Gastroesophageal sphincter (tissue), 4 donors: ENCODE measurements around the gene CTNNA1. TPM values are rescaled to one million over a fixed set of nuclear protein-coding genes. Genes with fewer than 3 reads are reported as not detected.

Experiments used
- ATAC-seq: fragments of 150-250 bp; one replicate; pipeline ENCODE4 v1.9.1; 2016; ENCODE audit warnings: mild to moderate bottlenecking, moderate library complexity
- H3K27ac ChIP-seq, 4 donors: fragments of 200-600 bp; sonication (generic) in 3 of 4; 1 replicate in 3 of 4; 2 replicates in 1 of 4; pipeline ENCODE4 v1.5.1; 2016 to 2019
- H3K27me3 ChIP-seq: fragments of 200-600 bp; sonication (generic); one replicate; pipeline ENCODE4 v1.5.1; 2019
- H3K36me3 ChIP-seq, 2 donors: fragments of 200-600 bp; sonication (generic); one replicate each; pipeline ENCODE4 v1.5.1; 2019; ENCODE audit warnings: control low read depth in 1 of 2
- H3K4me1 ChIP-seq, 3 donors: fragments of 200-600 bp; sonication (generic); 1 replicate in 2 of 3; 2 replicates in 1 of 3; pipeline ENCODE4 v1.5.1; 2016 to 2019; ENCODE audit warnings: control low read depth in 2 of 3
- H3K4me3 ChIP-seq, 2 donors: fragments of 200-600 bp; sonication (generic); one replicate each; pipeline ENCODE4 v1.5.1; 2019; ENCODE audit warnings: mild to moderate bottlenecking in 1 of 2, moderate library complexity in 1 of 2
- H3K9me3 ChIP-seq, 3 donors: fragments of 200-600 bp; sonication (generic); one replicate each; pipeline ENCODE4 v1.5.1; 2017 to 2019; ENCODE audit warnings: control low read depth in 2 of 3
- EP300 ChIP-seq: sonication (generic); formaldehyde crosslinking; IDR thresholded peaks from one replicate; pipeline ENCODE4 v1.6.1; 2017; ENCODE audit warnings: antibody characterized with exemption, mild to moderate bottlenecking
- POLR2A ChIP-seq, 2 donors: fragments of 450-650 bp; IDR thresholded peaks; one replicate each; pipeline ENCODE4 v1.6.1; 2017; ENCODE audit warnings: antibody characterized with exemption in 2 of 2, mild to moderate bottlenecking in 2 of 2, moderate library complexity in 1 of 2
- POLR2AphosphoS5 ChIP-seq: sonication (generic); formaldehyde crosslinking; IDR thresholded peaks from one replicate; pipeline ENCODE4 v1.6.1; 2017; ENCODE audit warnings: antibody characterized with exemption
- WGBS, 2 donors: methylation state at CpG; one replicate each; pipeline ENCODE4 v1.1.5; 2018; ENCODE audit warnings: low coverage in 1 of 2; 5-methylcytosine and 5-hydroxymethylcytosine counted together
- total RNA-seq, 4 donors: library from RNA; depleted of rRNA; stranded (reverse); fragments of >200 nt; gene quantifications; one replicate each; pipeline ENCODE4 v1.1.0, GENCODE V29; 2016
- TF ChIP-seq, protein P1 (sequence below), 4 experiments: fragments of 200-600 bp in 2 of 4; fragments of 450-650 bp in 2 of 4; sonication (generic) in 1 of 4; IDR thresholded peaks; one replicate each; pipeline ENCODE4 v1.5.1; 2017 to 2019; ENCODE audit warnings: antibody characterized with exemption in 4 of 4, mild to moderate bottlenecking in 2 of 4, moderate library complexity in 2 of 4

CTNNA1 gene
- total RNA-seq, 4 donors from 2014 or later: 289 to 425 (median 365) TPM

DNA sequence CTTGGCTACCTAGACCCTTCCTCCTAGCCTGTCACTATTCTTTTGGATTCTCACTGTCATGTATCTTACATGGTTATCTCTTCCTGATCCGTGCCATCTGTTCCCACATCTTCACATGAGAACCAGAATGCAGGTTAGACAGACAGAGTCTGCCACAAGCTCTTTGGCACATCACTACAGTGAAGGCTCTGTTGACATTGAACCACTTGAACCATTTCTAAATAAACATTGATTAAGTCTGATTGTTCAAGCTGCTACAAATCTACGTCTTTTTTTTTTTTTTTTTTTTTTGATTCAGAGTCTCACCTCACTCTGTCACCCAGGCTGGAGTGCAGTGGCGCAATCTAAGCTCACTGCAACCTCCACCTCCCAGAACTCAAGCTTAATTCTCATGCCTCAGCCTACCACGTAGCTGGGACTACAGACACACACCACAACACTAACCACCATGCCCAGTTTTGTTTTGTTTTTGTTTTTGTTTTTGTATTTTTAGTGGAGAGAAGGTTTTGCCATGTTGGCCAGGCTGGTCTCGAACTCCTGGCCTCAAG, 207.0 kb downstream of the CTNNA1 start:
- peaks cover 0 to 33% (median 4%) of the 10 kb centered on the region in 3 donors for H3K4me1 ChIP-seq
- H3K36me3 ChIP-seq: no peaks in the 10 kb centered on the region
- no peak overlapping the region for H3K4me3 ChIP-seq
- TF ChIP-seq, protein P1, sequence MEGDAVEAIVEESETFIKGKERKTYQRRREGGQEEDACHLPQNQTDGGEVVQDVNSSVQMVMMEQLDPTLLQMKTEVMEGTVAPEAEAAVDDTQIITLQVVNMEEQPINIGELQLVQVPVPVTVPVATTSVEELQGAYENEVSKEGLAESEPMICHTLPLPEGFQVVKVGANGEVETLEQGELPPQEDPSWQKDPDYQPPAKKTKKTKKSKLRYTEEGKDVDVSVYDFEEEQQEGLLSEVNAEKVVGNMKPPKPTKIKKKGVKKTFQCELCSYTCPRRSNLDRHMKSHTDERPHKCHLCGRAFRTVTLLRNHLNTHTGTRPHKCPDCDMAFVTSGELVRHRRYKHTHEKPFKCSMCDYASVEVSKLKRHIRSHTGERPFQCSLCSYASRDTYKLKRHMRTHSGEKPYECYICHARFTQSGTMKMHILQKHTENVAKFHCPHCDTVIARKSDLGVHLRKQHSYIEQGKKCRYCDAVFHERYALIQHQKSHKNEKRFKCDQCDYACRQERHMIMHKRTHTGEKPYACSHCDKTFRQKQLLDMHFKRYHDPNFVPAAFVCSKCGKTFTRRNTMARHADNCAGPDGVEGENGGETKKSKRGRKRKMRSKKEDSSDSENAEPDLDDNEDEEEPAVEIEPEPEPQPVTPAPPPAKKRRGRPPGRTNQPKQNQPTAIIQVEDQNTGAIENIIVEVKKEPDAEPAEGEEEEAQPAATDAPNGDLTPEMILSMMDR (IDR thresholded peaks at IDR 0.05): no peak
- TF ChIP-seq EP300: no peak
- no peak for TF ChIP-seq POLR2AphosphoS5
- TF ChIP-seq POLR2A (IDR thresholded peaks at IDR 0.05): no peak
- no peaks in the 10 kb centered on the region for H3K27me3 ChIP-seq
- ATAC-seq: no peak
- 77 to 93% methylated on average over 2 to 4 of the region's 5 CpGs for WGBS, 2 donors
- no peaks in the 10 kb centered on the region for H3K9me3 ChIP-seq
- no peak overlapping the region for H3K27ac ChIP-seq

DNA sequence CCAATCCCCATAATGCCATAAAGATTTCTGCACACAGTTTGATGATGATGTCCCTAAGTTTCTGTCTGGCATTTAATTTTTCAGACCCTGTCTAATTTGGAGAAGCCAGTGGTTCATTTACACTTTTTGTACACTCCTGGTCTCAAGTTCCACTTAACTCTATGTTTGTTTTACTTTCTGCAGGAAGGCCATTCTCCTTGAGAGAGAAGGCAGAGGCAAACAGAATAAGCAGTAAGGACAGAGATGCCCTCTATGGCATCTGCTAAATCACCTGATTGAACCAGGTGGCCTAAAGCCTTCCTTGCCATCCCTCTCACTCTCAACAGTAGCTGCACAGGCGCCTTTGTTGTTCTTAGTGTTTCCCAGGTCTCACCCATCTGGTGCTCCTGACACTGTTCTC, 208.0 kb downstream of the CTNNA1 start:
- Histone ChIP-seq H3K27me3 (no peaks in the 10 kb centered on the region), H3K4me3 (no peak overlapping the region), H3K27ac (no peak overlapping the region), H3K36me3 (no peaks in the 10 kb centered on the region), H3K4me1 (peaks cover 0 to 23% (median 0%) of the 10 kb centered on the region in 3 donors), H3K9me3 (no peaks in the 10 kb centered on the region)
- WGBS, 2 donors: 83 to 89% methylated on average over 1 of the region's 1 CpG
- no peak for ATAC-seq
- TF ChIP-seq POLR2AphosphoS5 (no peak), EP300 (no peak)
- TF ChIP-seq, protein P1 (IDR thresholded peaks at IDR 0.05): no peak

DNA sequence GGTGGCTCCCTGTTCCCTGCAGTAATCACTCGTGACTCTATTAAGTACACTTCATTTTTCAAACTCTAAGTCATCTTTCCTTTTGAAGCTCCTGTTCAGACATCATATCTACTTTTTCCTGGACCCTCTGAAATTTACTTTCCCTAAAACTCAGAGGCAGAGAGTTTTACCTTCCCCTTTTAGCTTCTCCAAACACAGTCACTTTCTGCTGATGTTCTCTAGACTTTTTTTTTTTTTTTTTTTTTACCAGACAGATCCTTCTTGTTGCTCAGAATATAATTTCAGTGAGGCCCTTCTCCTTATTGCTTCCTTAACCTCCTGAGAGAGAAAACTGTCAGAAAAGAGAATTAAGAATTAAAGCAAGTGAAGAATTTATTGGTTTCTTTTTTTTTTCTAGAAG, 208.5 kb downstream of the CTNNA1 start:
- no peaks in the 10 kb centered on the region for H3K36me3 ChIP-seq
- no peaks in the 10 kb centered on the region for H3K27me3 ChIP-seq
- TF ChIP-seq, protein P1 (IDR thresholded peaks at IDR 0.05): no peak
- no peak for TF ChIP-seq POLR2A (IDR thresholded peaks at IDR 0.05)
- TF ChIP-seq EP300: no peak
- no peak for TF ChIP-seq POLR2AphosphoS5
- 86% methylated on average over 1 of the region's 1 CpG for WGBS, 2 donors
- no peaks in the 10 kb centered on the region for H3K9me3 ChIP-seq
- no peak for ATAC-seq
- no peak overlapping the region for H3K4me3 ChIP-seq
- peaks cover 0 to 23% (median 0%) of the 10 kb centered on the region in 3 donors for H3K4me1 ChIP-seq
- no peak overlapping the region for H3K27ac ChIP-seq

DNA sequence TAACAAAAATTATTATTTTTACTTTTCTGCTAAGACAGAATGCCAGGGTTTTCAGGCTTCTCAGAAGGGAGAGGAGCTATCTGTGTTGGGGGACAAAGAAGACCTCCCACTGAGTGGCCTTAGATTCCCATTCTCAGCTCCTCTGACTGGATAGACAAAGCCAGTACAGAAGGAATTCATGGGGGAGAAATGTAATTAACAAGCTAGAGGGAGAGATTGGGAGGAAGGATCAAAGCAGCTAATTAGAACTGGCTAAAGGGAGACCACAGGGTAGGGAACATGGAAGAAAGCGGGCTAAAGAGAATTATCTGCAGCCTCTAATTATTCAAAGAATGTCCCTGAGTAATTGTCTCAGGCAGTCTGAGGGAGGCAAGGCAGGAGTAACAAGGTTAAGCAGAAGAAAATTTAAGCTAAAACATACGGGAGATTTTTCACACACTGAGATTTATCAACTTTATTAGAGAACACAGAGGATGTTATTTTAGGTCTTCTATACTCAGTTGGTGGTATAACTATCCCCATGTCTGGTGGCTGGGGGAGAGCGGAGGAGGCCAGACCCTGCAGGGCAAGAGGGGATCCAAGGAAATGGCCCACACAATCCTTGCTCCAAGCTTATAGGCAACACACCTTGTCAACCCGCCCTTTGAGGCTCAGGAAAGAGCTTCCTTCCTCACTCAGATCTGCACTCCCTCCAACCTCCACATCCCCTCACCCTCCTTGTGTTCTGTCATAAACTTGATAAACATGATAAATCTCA, 209.6 kb downstream of the CTNNA1 start:
- no peaks in the 10 kb centered on the region for H3K9me3 ChIP-seq
- TF ChIP-seq POLR2AphosphoS5 (no peak), EP300 (no peak), POLR2A (IDR thresholded peaks at IDR 0.05) (no peak)
- TF ChIP-seq, protein P1 (IDR thresholded peaks at IDR 0.05): no peak
- no peaks in the 10 kb centered on the region for H3K27me3 ChIP-seq
- H3K36me3 ChIP-seq: no peaks in the 10 kb centered on the region
- no peak overlapping the region for H3K4me3 ChIP-seq
- H3K4me1 ChIP-seq: peaks cover 0 to 25% (median 0%) of the 10 kb centered on the region in 3 donors
- ATAC-seq: no peak
- 74 to 88% methylated on average over 3 to 4 of the region's 4 CpGs for WGBS, 2 donors
- H3K27ac ChIP-seq: no peak overlapping the region
